Fibroblast of pulmonary artery (primary cell): ENCODE data around the gene SELP.

ENCODE experiments used
- DNase-seq: peaks from one replicate; pipeline ENCODE4 v3.0.0-alpha.2; 2010; ENCODE audit warnings: low read depth
- H3K4me3 ChIP-seq: replicated peaks from 2 replicates; pipeline ENCODE4 v1.5.1; 2011; ENCODE audit warnings: low read depth, mild to moderate bottlenecking, control low read depth, low read length, moderate library complexity
- CTCF ChIP-seq: IDR thresholded peaks from 2 replicates; pipeline ENCODE4 v1.5.1; 2011; ENCODE audit warnings: mild to moderate bottlenecking, control low read depth, low read length, inconsistent platforms; ENCODE audit errors: missing control alignments

SELP gene

GRCh38 chr1:169653873-169654272 lies 23.9 kb upstream of the SELP start:
- no peak for TF ChIP-seq CTCF
- DNase-seq: no peak
- H3K4me3 ChIP-seq: no peak overlapping the region

- DNase-seq: no peak
- no peak overlapping the region for H3K4me3 ChIP-seq
- TF ChIP-seq CTCF: no peak
These were observed 21.1 kb upstream of the SELP start for GRCh38 chr1:169651035-169651434.

DNA sequence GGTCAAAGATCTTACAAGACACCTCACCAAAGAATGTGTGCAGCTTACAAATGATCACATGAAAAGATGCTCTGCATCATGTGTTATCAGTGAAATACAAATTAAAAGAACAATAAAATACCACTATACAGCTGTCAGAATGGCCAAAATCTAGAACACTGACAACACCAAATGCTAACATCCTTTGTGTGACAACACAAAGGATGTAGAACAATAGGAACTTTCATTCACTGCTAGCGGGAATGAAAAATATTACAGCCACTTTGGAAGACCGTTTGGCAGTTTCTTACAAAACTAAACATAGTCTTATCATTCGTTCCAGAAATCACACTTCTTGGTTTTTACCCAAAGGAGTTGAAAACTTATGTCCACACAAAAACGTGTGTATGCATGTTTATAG lies 20.6 kb upstream of the SELP start:
- peak; percentile 15 for DNase-seq
- TF ChIP-seq CTCF: no peak
- H3K4me3 ChIP-seq: no peak overlapping the region

DNA sequence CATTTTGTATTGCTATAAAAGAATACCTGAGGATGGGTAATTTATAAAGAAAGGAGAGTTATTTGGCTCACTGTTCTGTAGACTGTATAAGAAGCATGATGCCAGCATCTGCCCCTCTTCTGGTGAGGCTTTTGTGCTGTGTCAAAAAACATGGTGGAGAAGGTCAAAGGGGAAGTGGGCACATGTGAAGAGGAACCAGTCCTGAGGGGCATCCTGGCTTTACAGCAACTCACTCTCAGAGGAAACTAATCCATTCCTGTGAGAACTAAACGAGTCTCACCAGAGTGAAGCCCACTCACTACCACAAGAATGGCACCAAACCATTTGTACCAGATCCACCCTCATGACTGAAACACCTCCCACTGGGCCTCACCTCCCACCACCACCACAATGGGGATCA lies 18.8 kb upstream of the SELP start:
- TF ChIP-seq CTCF: no peak
- DNase-seq: no peak

DNA sequence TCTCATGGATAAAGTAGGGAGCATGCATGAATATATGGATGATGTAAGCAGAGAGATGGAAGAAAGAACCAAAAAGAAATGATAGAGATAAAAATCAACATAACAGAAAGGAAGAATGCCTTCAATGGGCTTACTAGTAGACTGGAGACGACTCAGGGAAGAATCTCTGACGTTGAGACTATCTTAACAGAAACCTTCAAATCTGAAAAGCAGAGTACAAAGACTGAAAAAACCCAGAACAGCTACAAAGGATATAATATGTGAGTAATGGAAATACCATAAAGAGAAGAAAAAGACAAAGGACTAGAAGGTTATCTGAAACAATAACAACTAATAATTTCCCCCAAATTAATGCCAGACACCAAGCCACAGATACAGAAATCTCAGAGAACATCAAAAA lies 18.3 kb upstream of the SELP start:
- DNase-seq: no peak
- no peak overlapping the region for H3K4me3 ChIP-seq
- TF ChIP-seq CTCF: no peak

More for the DNA sequence above, 18.8 kb upstream of the SELP start:
- H3K4me3 ChIP-seq: no peak overlapping the region

DNA sequence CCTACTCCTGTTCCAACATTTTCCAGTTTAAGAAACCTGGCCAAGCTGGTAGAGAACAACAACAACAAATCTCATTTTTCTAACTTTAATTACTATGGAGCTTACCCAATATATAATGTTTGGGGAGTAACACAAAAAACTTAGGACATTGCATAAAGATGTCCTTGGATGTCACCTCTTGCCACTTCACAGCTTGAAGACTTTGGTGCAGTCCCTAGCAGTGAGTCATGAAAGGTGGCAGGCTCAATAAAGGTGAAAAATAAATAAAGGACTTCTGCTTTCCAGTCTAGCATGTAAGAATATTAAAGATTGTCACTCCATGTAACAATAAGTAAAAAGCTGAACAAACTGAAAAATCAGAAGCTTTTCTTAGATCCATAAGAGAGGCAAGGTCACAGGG lies 17.6 kb upstream of the SELP start:
- no peak for TF ChIP-seq CTCF
- no peak overlapping the region for H3K4me3 ChIP-seq

DNA sequence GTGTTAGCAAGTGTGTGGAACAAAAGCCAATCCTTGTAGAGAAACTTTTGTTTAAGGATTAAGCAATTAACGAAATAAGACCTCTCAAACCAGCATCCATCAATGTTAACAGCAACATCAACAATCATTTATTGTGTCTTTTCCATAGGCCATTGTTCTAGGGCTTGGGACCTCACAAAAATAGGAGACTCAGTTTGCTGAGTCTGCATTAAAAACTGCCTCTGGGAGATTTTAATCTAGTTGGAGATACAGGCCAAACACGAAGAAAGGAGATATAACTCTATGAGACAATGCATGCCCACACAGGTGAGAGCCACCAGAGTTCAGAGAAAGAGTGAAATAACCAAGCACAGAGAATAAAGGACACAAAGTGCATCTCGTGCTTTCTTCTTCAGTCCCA lies 14.4 kb upstream of the SELP start:
- no peak for TF ChIP-seq CTCF
- no peak for DNase-seq
- no peak overlapping the region for H3K4me3 ChIP-seq

More for the DNA sequence above, 17.6 kb upstream of the SELP start:
- DNase-seq: no peak
